NCI-H460 (cell line): ENCODE results near the gene CELA2A. TPM values are rescaled to one million over a fixed set of nuclear protein-coding genes. Genes with fewer than 3 reads are reported as not detected.
"Not testable (repeated sequence)": the region's sequence is repeated elsewhere in the genome, so short reads cannot be mapped to it uniquely, and the experiment has no call there.

Source experiments
- DNase-seq: peaks from one replicate; pipeline ENCODE4 v3.0.0-alpha.2; 2016; ENCODE audit warnings: low read depth; ENCODE audit errors: extremely low read depth
- total RNA-seq: library from RNA; depleted of rRNA; stranded (reverse); fragments of >200 nt; shearing (Covaris generic); gene quantifications from 2 replicates; pipeline ENCODE4 v1.2.3, GENCODE V29; 2014

Gene CELA2A
- total RNA-seq, 1 experiment from 2014 or later = not detected

- DNase-seq = no peak
Measured at GRCh38 chr1:15442759-15443158, 13.8 kb upstream of the CELA2A start.

DNA sequence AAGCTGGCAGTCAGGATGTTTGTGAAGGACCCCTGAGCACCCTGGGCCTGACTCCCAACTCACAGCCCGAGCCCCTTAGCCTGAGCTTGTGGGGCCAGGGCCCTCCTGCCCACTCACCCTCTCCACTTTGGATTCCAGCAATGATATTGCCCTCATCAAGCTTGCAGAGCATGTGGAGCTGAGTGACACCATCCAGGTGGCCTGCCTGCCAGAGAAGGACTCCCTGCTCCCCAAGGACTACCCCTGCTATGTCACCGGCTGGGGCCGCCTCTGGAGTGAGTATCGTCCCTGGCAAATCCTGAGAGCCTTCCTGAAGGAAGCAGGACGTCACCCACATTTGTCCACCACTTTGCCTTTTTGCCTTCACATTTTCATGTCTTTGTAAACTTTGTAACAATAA, 13.3 kb upstream of the CELA2A start:
- no peak for DNase-seq

DNA sequence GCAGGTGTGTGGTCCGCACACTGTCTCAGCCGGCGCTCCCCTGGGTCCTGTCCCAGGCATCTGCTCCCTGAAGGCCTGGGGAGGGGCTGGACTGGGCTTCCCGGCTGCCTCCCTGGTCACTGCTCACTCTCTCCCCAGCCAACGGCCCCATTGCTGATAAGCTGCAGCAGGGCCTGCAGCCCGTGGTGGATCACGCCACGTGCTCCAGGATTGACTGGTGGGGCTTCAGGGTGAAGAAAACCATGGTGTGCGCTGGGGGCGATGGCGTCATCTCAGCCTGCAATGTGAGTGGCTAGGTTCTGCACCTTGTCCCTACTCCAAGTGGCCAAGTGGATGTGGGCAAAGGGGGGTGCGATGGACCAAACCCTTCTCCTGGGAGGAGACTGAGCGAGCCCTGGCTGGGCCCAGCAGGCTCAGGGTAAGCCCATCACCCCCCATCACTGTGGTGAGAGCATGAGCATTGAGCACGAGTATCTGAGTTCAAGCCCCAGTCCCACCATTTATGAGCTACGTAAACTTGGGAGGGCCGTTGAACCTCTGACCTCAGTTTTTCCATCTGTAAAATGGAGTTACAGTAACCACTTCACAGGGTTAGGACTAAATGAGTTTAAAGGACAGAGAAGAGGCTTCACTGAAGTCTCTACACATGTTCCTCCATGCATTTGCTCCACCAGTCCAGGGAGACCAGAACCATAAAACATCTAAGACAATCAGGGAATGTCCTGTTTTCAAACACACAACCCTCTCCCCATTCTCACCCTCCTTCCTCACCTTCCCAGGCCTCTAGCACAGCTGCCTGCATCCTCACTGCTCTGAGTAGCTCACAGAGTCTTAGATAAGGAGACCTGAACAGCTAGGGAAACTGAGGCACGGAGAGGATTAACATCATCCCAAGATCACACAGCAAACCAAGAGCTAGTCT, 11.8 kb upstream of the CELA2A start:
- DNase-seq = no peak

DNA sequence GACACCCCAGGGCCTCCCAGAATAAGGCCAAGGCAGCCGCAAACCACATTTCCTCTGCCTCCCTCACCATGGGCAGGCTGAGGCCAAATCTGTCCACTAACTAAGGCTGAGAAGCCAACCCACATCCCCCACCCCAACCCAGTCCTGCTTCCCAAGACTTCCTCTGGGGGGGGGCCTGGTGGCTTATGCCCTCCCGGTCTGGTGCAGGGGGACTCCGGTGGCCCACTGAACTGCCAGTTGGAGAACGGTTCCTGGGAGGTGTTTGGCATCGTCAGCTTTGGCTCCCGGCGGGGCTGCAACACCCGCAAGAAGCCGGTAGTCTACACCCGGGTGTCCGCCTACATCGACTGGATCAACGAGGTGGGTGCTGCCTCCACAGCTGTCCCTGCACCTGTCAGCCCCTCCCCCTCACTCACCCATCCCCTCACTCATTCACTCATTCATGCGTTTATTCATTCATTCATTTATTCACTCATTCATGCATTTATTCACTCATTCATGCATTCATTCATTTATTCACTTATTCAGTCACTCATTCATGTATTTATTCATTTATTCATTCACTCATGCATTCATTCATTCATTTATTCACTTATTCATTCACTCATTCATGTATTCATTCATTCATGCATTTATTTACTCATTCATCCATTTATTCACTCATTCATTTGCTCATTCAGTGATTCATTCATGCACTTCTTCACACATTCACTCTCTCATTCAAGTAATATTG, 11.0 kb upstream of the CELA2A start:
- no peak for DNase-seq

DNA sequence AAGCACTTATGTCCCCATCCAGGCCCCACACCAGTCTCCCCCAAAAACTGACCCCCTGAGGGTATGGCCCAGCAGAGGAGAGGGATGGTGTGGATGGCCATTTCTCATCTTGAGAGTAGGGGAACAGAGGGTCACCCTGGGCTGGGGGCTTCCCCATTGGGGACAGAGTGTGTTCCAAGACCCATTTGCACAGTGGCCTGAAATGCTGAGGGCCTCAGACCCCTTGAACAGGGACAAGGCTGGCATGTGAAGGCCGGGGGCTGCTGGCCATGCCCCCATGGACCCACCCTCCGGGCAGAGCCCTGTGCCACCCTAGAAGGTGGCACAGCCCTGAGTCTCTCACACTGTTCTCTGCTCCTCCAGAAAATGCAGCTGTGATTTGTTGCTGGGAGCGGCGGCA, 10.3 kb upstream of the CELA2A start:
- no peak for DNase-seq

- DNase-seq = no peak
Measured at GRCh38 chr1:15448877-15449462, 7.6 kb upstream of the CELA2A start.

DNA sequence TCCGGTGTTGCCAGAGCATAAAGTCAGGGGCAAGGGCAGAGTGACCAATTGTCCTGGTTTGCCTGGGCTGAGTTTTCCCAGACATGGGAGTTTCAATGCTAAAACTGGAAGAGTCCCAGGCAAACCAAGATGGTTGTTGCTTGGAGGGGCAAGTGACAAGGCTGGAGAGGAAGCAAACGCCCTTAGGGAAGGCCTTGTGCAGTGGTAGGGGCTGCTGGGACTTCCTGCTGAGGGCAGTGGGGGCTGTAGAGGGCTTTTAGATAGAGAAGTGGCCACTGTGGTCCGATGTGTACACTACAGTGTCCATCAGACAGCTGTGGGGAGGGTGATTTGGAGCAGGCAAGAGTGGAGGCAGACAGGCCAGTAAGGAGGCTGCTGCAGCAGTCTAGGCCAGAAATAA, 7.0 kb upstream of the CELA2A start:
- DNase-seq = no peak

DNA sequence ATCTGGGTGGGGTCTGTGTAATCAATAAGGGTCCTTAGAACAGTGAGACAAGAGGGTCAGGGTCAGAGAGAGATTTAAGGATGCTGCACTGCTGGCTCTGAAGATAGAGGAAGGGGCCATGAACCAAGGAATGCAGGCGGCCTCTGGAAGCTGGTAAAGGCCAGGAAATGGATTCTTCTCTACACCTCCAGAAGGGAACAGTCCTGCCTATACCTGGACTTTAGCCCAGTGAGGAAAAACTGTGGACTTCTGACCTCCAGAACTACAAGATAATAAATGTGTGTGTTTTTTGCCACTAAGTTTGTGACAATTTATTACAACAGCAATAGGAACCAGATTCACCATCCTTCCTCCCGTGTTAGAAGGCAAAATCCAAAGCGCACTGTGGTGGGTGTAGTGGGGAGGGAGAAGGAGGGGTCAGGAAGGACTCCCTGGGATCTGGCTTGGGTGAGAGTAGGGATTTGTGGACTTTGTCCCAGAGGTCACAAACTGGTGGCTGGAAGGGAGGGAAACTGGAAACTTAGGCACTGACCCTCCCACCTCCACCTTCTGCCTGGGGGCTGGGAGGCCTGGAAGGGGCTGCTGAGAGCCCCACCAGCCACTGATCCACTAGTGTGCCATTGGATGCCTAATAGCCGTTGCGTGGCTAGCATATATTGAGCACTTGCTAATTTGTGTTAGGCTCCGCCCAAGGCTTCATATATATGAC, 5.4 kb upstream of the CELA2A start:
- DNase-seq = no peak

- DNase-seq = no peak
Measured at GRCh38 chr1:15452216-15452615, 4.3 kb upstream of the CELA2A start.

DNA sequence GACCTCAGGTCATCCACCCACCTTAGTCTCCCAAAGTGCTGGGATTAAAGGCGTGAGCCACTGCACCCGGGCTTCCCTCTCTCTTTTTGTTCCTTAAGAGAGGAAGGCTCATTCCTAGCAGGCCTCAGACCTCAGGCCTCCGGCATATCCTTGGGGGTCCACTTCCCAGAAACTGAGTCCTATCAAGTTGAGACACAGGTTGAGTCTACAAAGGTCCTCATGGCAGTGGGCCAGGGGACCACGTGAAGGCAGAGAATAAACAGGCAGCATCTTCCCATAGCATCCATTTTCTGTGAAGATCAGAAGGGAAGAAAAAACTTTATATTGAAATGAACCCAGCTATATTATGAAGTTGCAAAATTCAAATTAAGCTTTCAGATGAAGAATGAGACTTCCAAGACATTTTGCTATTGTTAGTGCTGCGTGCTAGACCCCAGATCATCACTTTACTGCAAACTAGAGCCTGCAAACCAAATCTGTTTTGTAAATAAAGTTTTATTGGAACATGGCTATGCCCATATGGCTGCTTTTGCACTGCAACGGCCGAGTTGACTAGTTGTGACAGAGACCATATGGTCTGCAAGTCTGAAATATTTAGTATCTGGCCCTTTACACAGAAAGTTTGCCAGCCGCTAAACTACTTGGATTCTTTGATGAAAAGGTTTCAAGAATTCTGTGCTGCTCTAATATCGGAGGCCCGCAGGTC, 3.5 kb upstream of the CELA2A start:
- DNase-seq = no peak

DNA sequence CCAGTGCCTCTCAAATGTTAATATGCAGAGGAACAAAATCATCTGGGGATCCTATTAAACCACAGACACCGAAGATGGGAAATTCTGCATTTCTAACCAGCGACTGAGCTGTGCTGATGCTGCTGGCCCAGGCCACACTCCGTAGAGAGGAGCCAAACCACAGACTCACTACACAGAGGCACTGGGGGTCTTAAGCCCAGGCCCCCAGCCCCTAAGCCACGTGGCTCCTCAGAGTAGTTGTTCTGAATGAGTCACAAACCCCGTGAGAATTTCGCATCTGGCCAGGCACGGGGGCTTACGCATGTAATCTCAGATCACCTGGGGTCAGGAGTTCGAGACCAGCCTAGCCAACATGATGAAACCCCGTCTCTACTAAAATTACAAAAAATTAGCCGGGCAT, 2.8 kb upstream of the CELA2A start:
- no peak for DNase-seq

- no peak for DNase-seq
Measured at GRCh38 chr1:15454256-15454655, 2.3 kb upstream of the CELA2A start.

- no peak for DNase-seq
Measured at GRCh38 chr1:15455522-15455921, 1.0 kb upstream of the CELA2A start.

DNA sequence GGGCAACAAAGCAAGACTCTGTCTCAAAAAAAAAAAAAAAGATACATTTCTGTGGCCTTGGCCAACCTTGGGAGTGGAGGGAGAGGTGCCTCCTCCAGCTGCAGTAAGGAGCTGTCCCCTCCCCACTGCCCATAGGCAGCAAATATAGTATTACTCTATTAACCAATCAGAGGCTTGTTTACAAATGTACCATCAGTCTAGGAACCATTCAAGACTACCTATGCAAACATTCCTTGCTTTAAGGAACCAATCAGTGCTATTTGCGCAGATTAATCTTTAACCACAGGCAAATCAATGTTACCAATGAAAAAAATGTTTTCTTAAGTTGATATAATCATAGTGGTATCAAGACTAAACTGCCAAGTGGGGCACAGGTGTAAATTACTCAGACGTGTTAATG, 1.1 kb downstream of the CELA2A start:
- no peak for DNase-seq

DNA sequence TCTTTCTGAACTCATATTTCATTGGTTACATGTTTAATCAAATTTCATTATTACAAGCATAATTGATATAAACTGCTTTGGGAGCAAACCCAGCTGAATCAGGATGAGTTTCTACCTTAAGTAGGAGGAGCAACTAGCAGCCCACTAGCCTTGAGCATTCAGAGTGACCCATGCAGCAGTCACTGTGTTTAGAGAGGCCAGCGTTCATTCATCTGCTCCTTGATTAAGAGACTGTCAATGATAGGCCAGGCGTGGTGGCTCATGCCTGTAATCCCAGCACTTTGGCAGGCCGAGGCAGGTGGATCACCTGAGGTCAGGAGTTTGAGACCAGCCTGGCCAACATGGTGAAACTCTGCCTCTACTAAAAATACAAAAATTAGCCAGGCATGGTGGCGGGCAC, 1.9 kb downstream of the CELA2A start:
- not testable (repeated sequence) for DNase-seq

DNA sequence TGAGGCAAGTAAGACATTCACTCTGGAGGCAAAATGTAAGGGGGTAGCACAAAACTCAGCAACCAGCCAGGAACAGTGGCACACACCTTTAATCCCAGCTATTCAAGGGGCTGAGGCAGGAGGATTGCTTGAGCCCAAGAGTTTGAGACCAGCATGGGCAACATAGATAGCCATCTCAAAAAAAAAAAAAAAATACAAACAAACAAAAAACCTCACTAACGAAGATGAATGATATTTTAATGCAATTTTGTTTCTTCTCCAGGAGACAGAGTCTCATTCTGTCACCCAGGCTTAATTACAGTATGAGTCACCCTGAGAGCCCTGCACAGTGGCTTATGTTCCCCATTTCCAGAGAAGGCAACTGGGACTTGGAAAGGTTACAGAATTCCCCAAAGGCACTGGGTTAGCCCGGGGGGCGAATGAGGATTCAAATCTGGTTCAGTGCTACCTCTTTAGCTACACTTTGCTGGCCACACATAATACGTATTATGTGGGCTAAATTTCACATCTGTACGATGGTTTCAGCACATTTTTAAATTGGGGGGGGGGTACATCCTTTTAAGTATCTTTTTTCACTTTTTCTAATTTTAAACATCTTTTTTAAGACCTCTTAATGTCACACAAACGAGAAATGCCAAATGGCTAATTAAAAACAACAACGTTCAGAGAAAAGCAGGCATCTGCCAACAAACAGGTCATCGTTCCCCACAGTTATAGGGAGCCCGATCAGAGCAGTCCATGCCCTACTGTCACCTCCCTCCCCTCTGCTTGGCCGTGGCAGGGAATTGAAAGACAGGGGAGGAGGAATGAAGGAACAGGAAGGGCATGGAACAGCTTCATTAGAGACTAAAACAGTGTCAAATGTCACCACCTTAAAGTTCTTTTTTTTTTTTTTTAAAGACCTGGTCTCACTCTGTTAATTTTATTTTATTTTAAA, 3.5 kb downstream of the CELA2A start:
- DNase-seq = no peak

DNA sequence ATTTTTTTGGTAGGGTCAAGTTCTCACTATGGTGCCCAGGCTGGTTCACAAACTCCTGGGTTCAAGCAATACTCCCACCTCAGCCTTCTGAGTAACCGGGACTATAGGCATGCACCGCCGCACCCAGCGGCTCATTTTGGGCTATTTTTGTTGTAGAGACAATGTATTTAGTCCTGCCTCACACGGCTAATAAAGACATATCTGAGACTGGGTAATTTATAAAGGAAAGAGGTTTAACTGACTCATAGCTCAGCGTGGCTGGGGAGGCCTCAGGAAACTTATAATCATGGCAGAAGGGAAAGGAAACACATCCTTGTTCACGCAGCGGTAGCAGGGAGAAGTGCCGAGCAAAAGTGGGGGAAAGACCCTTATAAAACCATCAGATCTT, 4.2 kb downstream of the CELA2A start:
- no peak for DNase-seq

DNA sequence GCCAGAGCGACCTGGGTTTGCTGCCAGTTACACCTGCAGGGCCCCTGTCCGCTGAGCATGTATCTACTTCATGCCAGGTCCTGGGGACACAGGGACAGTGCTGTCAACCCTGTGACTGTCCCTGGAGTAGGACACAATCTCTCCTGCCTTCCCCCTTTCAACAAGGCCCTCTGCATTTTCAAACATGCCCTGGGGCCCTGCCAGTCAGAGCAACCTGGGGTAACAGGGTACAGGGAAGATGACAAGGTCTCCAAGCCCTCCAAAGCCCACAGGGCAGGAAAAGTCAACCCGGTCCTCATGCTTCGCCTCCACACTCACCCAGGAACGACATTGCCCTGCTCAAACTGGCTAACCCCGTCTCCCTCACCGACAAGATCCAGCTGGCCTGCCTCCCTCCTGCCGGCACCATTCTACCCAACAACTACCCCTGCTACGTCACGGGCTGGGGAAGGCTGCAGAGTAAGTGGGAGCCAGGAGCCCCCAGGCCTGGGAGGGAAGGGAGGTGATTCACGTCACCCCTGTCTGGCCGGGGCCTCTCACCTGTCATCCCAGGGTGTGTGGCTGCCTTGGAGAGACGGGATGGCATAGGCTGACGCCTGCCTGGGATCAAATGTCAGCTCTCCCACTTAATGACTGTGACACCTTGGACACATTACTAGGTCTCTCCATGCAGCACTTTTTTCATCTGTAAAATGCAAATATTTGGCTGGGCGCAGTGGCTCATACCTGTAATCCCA, 6.7 kb downstream of the CELA2A start:
- DNase-seq = not testable (repeated sequence)

- DNase-seq = not testable (repeated sequence)
Measured at GRCh38 chr1:15463926-15464322, 7.4 kb downstream of the CELA2A start.
